Thoracic aorta (tissue), 2 donors: ENCODE results near the gene TYK2. TPM values are rescaled to one million over a fixed set of nuclear protein-coding genes. Genes with fewer than 3 reads are reported as not detected.
"Not testable (repeated sequence)": the region's sequence is repeated elsewhere in the genome, so short reads cannot be mapped to it uniquely, and the experiment has no call there.

ENCODE experiments used
- ATAC-seq: fragments of 150-250 bp; one replicate; pipeline ENCODE4 v1.8.0; 2017; ENCODE audit warnings: low read depth; ENCODE audit not compliant: insufficient number of reproducible peaks, low FRiP score
- DNase-seq: peaks from one replicate; pipeline ENCODE4 v3.0.0-alpha.2; 2020; ENCODE audit warnings: low spot score
- H3K27ac ChIP-seq, 2 donors: fragments of 200-600 bp; sonication (generic); 1 replicate in 1 of 2; 2 replicates in 1 of 2; pipeline ENCODE4 v1.5.1; 2016; ENCODE audit warnings: mild to moderate bottlenecking in 2 of 2, moderate library complexity in 2 of 2
- H3K27me3 ChIP-seq: fragments of 200-600 bp; sonication (generic); replicated peaks from 2 replicates; pipeline ENCODE4 v1.6.0; 2016; ENCODE audit warnings: mild to moderate bottlenecking; ENCODE audit not compliant: insufficient read depth
- H3K36me3 ChIP-seq: fragments of 200-600 bp; sonication (generic); one replicate; pipeline ENCODE4 v1.5.1; 2016
- H3K4me1 ChIP-seq, 2 donors: fragments of 200-600 bp; sonication (generic); 1 replicate in 1 of 2; 2 replicates in 1 of 2; pipeline versions ENCODE4 v1.5.1 to v1.6.0; 2016; ENCODE audit warnings: low read depth in 2 of 2, mild to moderate bottlenecking in 1 of 2; ENCODE audit not compliant: control insufficient read depth in 1 of 2
- H3K4me3 ChIP-seq: fragments of 200-600 bp; sonication (generic); 2 replicates; pipeline ENCODE4 v1.5.1; 2016; ENCODE audit warnings: mild to moderate bottlenecking
- H3K9me3 ChIP-seq: fragments of 200-600 bp; sonication (generic); 2 replicates; pipeline ENCODE4 v1.5.1; 2016
- CTCF ChIP-seq: fragments of 200-600 bp; sonication (generic); IDR thresholded peaks from one replicate; pipeline ENCODE4 v1.5.1; 2019; ENCODE audit warnings: antibody characterized with exemption
- total RNA-seq, 2 donors: library from RNA; depleted of rRNA; stranded (reverse); fragments of >200 nt; gene quantifications; one replicate each; pipeline versions ENCODE4 v1.1.0 to v1.2.3, GENCODE V29; 2016

The TYK2 gene
- total RNA-seq, 2 donors from 2014 or later, result 79.3 to 96.7 TPM

DNA sequence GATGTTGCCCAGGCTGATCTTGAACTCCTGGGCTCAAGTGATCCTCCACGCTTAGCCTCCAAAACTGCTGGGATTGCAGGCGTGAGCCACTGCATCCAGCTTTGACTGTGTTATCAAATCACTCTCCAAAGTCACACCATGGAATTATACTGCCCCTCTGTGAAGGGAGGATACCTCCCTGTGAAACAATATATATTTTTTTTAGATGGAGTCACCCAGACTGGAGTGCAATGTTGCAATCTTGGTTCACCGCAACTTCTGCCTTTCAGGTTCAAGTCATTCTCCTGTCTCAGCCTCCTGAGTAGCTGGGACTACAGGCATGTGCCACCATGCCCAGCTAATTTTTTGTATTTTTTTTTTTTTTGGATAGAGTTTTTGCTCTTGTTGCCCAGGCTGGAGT, 7.7 kb downstream of the TYK2 start:
- DNase-seq (no peak), ATAC-seq (no peak)
- Histone ChIP-seq H3K4me3 (no peak overlapping the region), H3K27me3 (no peaks in the 10 kb centered on the region), H3K9me3 (no peaks in the 10 kb centered on the region), H3K4me1 (no peaks in the 10 kb centered on the region), H3K36me3 (peaks cover 20% of the 10 kb centered on the region), H3K27ac (no peak overlapping the region)
- no peak for TF ChIP-seq CTCF

- Histone ChIP-seq H3K4me3 (no peak overlapping the region), H3K4me1 (no peaks in the 10 kb centered on the region), H3K27ac (no peak overlapping the region), H3K36me3 (peaks cover 36% of the 10 kb centered on the region), H3K9me3 (no peaks in the 10 kb centered on the region), H3K27me3 (no peaks in the 10 kb centered on the region)
- TF ChIP-seq CTCF, result no peak
- ATAC-seq, result no peak
- DNase-seq, result no peak
These were observed 12.1 kb downstream of the TYK2 start for GRCh38 chr19:10368101-10368803.

DNA sequence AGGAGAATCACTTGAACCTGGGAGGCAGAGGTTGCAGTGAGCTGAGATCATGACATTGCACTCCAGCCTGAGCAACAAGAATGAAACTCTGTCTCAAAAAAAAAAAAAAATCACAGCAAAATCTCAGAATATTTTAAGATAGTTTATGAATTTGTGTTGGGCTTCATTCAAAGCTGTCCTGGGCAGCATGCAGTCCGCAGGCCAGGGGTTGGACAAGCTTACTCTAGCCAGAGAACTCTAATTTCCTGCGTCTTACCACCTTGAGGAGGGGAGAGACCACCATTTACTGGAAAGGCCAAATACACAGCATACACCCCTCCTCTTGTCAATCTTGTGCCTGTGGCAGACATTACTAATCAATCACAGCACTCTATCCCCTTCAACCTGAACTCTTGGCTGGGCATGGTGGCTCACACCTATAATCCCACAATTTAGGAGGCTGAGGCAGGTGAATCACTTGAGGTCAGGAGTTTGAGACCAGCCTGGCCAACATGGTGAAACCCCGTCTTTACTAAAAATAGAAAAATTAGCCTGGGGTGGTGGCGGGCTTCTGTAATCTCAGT, 13.3 kb downstream of the TYK2 start:
- not testable (repeated sequence) for H3K27me3 ChIP-seq, H3K27ac ChIP-seq, H3K4me1 ChIP-seq, H3K4me3 ChIP-seq, H3K9me3 ChIP-seq, ATAC-seq, DNase-seq
- H3K36me3 ChIP-seq, result peaks cover 36% of the 10 kb centered on the region

DNA sequence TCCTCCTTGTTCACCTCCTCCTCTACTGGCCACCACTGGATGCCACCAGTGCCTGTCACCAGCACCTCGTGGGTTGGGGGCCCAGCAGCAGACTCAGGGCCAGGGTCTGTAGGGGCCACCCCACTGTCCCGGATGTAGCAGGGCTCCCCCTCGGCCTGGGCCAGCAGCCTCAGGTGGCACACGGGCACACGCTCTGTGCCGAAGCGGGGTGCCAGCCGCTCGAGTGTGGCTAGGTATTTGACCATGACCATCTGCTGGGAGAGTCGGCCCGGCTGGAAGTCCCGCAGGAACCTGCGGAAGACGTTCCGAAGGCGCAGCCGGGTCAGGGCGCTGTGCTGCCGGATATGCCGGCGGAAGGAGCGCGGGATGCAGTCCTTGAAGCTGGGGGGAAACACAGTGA, 14.9 kb downstream of the TYK2 start:
- Histone ChIP-seq H3K4me3 (no peak overlapping the region), H3K27ac (no peak overlapping the region), H3K9me3 (no peaks in the 10 kb centered on the region), H3K36me3 (peaks cover 43% of the 10 kb centered on the region), H3K4me1 (no peaks in the 10 kb centered on the region), H3K27me3 (no peaks in the 10 kb centered on the region)
- ATAC-seq (no peak), DNase-seq (no peak)
- TF ChIP-seq CTCF, result no peak

- no peak for TF ChIP-seq CTCF
- H3K27ac ChIP-seq, result no peak overlapping the region
- no peak overlapping the region for H3K4me3 ChIP-seq
- no peaks in the 10 kb centered on the region for H3K9me3 ChIP-seq
- no peaks in the 10 kb centered on the region for H3K27me3 ChIP-seq
- no peaks in the 10 kb centered on the region for H3K4me1 ChIP-seq
- DNase-seq (no peak), ATAC-seq (no peak)
- peaks cover 43% of the 10 kb centered on the region for H3K36me3 ChIP-seq
These were observed 15.7 kb downstream of the TYK2 start for GRCh38 chr19:10364644-10365043.
